ENCODE results near the gene KCNAB2. TPM values are rescaled to one million over a fixed set of nuclear protein-coding genes. Genes with fewer than 3 reads are reported as not detected.

The KCNAB2 gene
- polyA plus RNA-seq, 3 donors from 2014 or later: 26.1 to 73.8 (median 42.7) TPM

GRCh38 chr1:6103111-6103853, 57.6 kb downstream of the KCNAB2 start:
- Mint-ChIP-seq H3K4me1 (peaks cover 0 to 6% of the 10 kb centered on the region in 2 donors), H3K4me3 (no peak overlapping the region), H3K36me3 (peaks cover 0 to 3% (median 0%) of the 10 kb centered on the region in 3 donors), H3K27ac (no peak overlapping the region), H3K9me3 (peaks cover 0 to 1% (median 0%) of the 10 kb centered on the region in 6 donors), H3K27me3 (ENCODE audit: low read depth in 3 of 3) (peaks cover 2 to 12% (median 8%) of the 10 kb centered on the region in 3 donors)
- no peak for DNase-seq

DNA sequence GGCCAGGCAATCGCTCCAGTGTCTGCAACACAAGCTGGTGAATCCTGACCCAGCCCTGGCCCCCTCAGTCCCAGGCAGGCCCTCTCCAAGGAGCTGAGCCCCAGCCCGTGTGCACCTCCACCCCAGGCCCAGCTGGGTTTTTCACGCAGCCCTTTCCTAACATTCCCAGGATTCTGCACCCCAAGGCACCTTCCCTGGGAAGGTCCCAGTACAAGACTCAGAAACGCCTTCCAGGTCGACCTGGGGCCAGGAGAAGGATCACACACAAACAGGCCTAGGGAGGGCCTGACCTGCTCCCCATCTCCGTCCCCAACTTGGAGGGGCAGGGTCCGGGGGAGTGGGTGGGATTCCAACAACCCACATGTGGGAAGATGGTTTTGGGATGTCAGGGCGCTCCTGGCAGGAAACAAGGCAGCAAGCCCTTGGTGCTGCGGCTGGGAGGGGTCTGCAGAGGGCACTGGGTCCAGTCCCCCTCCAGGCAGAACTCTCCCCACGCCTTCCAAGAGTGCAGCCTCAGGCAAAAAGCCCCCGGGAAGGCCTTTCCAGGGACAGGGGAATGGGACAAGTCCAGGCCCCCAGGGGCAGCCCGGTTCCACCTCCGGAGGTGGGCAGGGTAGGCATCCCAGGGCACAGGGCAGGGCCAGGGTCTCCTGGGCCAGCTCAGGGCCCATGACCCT, 58.3 kb downstream of the KCNAB2 start:
- Mint-ChIP-seq H3K27me3 (ENCODE audit: low read depth in 3 of 3) (peaks cover 3 to 9% (median 6%) of the 10 kb centered on the region in 3 donors), H3K9me3 (peaks cover 0 to 2% (median 0%) of the 10 kb centered on the region in 6 donors), H3K4me3 (no peak overlapping the region), H3K36me3 (no peaks in the 10 kb centered on the region), H3K4me1 (peaks cover 0 to 4% of the 10 kb centered on the region in 2 donors), H3K27ac (no peak overlapping the region)
- DNase-seq: no peak

DNA sequence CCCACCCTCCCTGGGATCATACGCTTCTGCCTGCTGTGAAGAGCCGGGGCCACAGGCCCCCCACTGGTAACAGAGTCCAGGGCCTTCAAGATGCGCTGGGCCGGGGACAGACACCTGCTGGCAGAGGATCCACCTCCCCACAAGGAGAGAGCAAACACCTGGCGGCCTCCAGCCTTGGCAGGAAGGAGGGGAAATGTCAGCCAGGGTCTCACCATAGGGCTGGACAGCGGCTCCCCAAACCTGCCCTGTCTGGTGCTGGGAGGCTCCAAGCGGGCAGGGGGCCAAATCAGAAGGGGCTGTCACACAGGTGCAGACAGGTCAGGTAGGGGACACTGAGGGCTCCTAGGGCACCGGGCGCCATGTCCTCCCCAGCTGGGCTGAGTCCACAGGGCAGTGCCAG, 58.9 kb downstream of the KCNAB2 start:
- H3K4me1 Mint-ChIP-seq: peaks cover 0 to 4% of the 10 kb centered on the region in 2 donors
- DNase-seq: no peak
- peaks cover 3 to 8% (median 6%) of the 10 kb centered on the region in 3 donors for H3K27me3 Mint-ChIP-seq (ENCODE audit: low read depth in 3 of 3)
- peaks cover 0 to 2% (median 0%) of the 10 kb centered on the region in 6 donors for H3K9me3 Mint-ChIP-seq
- H3K27ac Mint-ChIP-seq: no peak overlapping the region
- H3K36me3 Mint-ChIP-seq: no peaks in the 10 kb centered on the region
- no peak overlapping the region for H3K4me3 Mint-ChIP-seq

DNA sequence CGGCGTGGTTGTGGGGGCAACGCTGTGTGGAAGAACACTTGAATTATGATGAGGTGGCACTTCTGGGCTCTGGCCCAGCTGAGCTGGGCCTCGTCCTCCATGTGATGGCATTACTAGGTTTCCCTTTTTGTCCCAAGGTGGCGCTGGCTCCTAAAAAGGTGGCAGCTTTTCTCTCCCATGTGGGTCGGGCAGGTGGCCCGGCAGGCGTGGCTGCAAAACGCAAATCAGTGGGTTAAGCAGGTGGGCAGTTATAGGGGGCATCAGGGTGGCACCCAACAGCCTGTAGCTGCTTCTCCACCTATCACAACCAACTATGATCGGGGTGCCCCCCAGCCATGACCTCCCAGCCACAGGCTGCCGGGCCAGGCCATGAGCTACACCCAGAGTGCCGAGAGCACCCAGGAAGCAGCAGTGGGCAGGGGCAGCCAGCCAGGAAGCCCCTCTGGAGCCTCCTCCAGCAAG, 59.6 kb downstream of the KCNAB2 start:
- DNase-seq: no peak
- Mint-ChIP-seq H3K9me3 (peaks cover 0 to 2% (median 0%) of the 10 kb centered on the region in 6 donors), H3K36me3 (no peaks in the 10 kb centered on the region), H3K27me3 (ENCODE audit: low read depth in 3 of 3) (peaks cover 3 to 8% (median 6%) of the 10 kb centered on the region in 3 donors), H3K27ac (no peak overlapping the region), H3K4me1 (peaks cover 0 to 4% of the 10 kb centered on the region in 2 donors), H3K4me3 (no peak overlapping the region)

GRCh38 chr1:6105763-6106162, 60.1 kb downstream of the KCNAB2 start:
- Mint-ChIP-seq H3K27me3 (ENCODE audit: low read depth in 3 of 3) (peaks cover 3 to 9% (median 5%) of the 10 kb centered on the region in 3 donors), H3K36me3 (no peaks in the 10 kb centered on the region)
- DNase-seq: no peak

GRCh38 chr1:6106321-6106731, 60.6 kb downstream of the KCNAB2 start:
- Mint-ChIP-seq H3K9me3 (peaks cover 0 to 2% (median 0%) of the 10 kb centered on the region in 6 donors), H3K36me3 (no peaks in the 10 kb centered on the region), H3K4me1 (no peaks in the 10 kb centered on the region), H3K27ac (no peak overlapping the region), H3K27me3 (ENCODE audit: low read depth in 3 of 3) (peaks cover 0 to 8% (median 3%) of the 10 kb centered on the region in 3 donors), H3K4me3 (no peak overlapping the region)
- no peak for DNase-seq

More at GRCh38 chr1:6105763-6106162, 60.1 kb downstream of the KCNAB2 start:
- peaks cover 0 to 2% (median 0%) of the 10 kb centered on the region in 6 donors for H3K9me3 Mint-ChIP-seq
- H3K27ac Mint-ChIP-seq: no peak overlapping the region
- peaks cover 0 to 4% of the 10 kb centered on the region in 2 donors for H3K4me1 Mint-ChIP-seq
- H3K4me3 Mint-ChIP-seq: no peak overlapping the region

GRCh38 chr1:6106977-6107376, 61.3 kb downstream of the KCNAB2 start:
- H3K4me3 Mint-ChIP-seq: no peak overlapping the region
- H3K36me3 Mint-ChIP-seq: no peaks in the 10 kb centered on the region
- H3K9me3 Mint-ChIP-seq: peaks cover 0 to 2% (median 0%) of the 10 kb centered on the region in 6 donors
- no peak overlapping the region for H3K27ac Mint-ChIP-seq
- peaks cover 0 to 5% (median 3%) of the 10 kb centered on the region in 3 donors for H3K27me3 Mint-ChIP-seq (ENCODE audit: low read depth in 3 of 3)
- H3K4me1 Mint-ChIP-seq: no peaks in the 10 kb centered on the region
- DNase-seq: no peak

DNA sequence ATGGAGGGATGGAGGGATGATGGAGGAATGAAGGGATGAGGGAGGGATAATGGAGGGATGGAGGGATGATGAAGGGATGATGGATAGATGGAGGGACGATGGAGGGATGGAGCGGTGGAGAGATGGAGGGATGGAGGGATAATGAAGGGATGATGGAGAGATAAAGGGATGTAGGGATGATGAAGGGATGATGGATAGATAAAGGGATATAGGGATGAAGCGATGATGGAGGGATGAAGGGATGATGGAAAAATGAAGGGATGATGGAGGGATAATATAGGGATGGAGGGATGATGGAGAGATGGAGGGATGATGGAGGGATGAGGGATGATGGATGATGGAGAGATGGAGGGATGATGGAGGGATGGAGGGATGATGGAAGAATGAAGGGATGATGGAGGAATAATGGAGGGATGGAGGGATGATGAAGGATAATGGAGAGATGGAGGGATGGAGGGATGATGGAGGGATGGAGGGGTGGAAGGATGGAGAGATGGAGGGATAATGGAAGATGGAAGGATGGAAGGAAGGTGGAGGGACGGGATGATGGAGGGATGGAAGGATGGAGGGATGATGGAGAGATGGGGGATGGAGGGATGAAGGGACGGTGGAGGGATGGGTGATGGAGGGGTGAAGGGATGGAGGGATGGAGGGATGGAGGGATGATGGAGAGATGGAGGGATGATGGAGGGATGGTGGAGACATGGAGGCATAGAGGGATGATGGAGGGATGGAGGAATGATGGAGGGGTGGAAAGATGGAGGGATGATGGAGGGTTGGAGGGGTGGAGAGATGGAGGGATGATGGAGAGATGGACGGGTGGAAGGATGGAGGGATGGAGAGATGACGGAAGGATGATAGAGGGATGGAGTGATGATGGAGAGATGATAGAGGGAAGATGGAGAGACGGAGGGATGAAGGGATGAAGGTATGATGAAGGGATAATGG, 62.0 kb downstream of the KCNAB2 start:
- peaks cover 0 to 4% (median 4%) of the 10 kb centered on the region in 3 donors for H3K27me3 Mint-ChIP-seq (ENCODE audit: low read depth in 3 of 3)
- no peak overlapping the region for H3K4me3 Mint-ChIP-seq
- no peak for DNase-seq
- H3K9me3 Mint-ChIP-seq: peaks cover 0 to 2% (median 0%) of the 10 kb centered on the region in 6 donors
- no peaks in the 10 kb centered on the region for H3K36me3 Mint-ChIP-seq
- H3K4me1 Mint-ChIP-seq: no peaks in the 10 kb centered on the region
- H3K27ac Mint-ChIP-seq: no peak overlapping the region

GRCh38 chr1:6108476-6108875, 62.8 kb downstream of the KCNAB2 start:
- Mint-ChIP-seq H3K36me3 (no peaks in the 10 kb centered on the region), H3K27me3 (ENCODE audit: low read depth in 3 of 3) (peaks cover 0 to 7% (median 4%) of the 10 kb centered on the region in 3 donors), H3K9me3 (peaks cover 0 to 2% (median 0%) of the 10 kb centered on the region in 6 donors), H3K4me3 (no peak overlapping the region), H3K27ac (no peak overlapping the region), H3K4me1 (no peaks in the 10 kb centered on the region)
- no peak for DNase-seq

DNA sequence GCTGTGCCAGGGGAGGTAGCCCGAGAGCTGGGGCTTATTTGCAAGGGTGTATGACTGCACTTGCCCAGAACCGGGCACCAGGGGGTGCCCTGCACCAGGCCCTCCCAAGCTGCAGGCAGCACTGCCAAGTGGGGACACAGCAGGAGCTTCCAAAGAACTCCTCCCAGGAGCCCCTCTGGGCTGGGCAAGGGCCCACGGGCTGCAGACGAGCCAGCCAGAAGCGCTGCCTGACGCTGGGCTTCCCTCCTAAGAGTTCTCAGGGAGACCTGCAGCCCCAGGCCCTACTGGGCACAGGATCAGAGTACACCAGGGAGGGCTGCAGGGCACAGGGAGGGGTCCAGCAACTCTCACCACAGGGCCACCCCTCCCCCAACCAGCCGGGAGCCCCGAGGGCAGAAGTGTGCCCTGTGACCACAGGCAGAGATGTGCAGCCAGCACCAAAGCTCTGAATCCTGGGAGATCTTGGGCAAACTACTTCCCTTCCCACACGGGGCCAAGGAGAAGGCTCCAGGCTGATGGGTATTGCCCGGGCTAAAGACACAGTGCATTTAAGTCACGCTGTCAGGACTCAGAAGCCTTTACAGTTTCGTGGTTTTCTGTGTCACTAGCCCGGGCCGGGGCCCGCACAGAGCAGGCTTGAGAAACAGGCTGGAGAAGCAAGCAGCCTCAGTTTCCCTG, 63.4 kb downstream of the KCNAB2 start:
- peak in 2 of 3 donors; percentile 30 to 35 for DNase-seq
- Mint-ChIP-seq H3K27ac (no peak overlapping the region), H3K4me3 (no peak overlapping the region), H3K36me3 (no peaks in the 10 kb centered on the region), H3K4me1 (no peaks in the 10 kb centered on the region), H3K9me3 (peaks cover 0 to 2% (median 0%) of the 10 kb centered on the region in 6 donors), H3K27me3 (ENCODE audit: low read depth in 3 of 3) (peaks cover 0 to 7% (median 4%) of the 10 kb centered on the region in 3 donors)

DNA sequence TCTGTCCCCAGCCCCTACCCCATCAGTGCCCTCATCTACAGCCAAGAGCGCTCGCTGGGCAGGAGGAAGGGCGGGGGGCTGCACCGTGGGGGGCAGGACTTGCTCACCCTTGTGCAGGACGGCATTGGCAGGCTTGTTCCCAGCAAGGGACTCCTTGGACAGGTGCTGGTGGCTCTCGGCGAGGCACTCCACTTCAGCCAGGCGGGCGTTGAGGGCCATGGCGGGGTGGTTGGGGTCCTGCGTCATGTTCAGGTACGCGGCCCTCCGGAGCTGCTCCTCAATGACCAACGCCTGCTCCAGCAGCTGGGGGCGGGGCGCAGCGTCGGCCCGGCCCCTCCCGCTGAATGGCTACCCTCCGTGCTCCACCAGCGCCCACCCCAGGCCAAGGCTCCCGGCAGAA, 64.0 kb downstream of the KCNAB2 start:
- Mint-ChIP-seq H3K27me3 (ENCODE audit: low read depth in 3 of 3) (peaks cover 0 to 7% (median 4%) of the 10 kb centered on the region in 3 donors), H3K4me3 (no peak overlapping the region), H3K27ac (no peak overlapping the region), H3K36me3 (no peaks in the 10 kb centered on the region), H3K9me3 (peaks cover 0 to 2% (median 0%) of the 10 kb centered on the region in 6 donors), H3K4me1 (no peaks in the 10 kb centered on the region)
- DNase-seq: no peak

DNA sequence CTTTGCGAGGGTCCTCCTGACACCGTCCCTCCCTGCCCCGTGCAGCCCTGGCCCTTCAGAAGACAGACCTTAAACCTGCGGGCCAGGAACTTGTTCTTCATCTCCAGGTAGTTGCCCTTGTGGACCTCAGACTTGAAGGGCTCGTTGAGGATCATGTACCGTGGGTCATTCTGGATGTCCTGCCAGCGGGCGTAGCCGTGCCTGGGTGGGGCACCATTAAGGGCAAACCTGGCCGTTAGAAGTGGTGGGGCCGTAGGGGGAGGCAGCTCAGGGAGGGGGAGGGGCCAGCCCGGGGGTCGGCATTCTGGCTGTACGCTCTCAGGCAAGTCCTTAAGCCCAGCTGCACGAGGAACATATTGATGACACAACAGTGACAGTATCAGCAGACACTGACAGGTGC, 64.6 kb downstream of the KCNAB2 start:
- Mint-ChIP-seq H3K27me3 (ENCODE audit: low read depth in 3 of 3) (peaks cover 0 to 7% (median 4%) of the 10 kb centered on the region in 3 donors), H3K9me3 (peaks cover 0 to 2% (median 0%) of the 10 kb centered on the region in 6 donors), H3K36me3 (no peaks in the 10 kb centered on the region), H3K27ac (no peak overlapping the region), H3K4me1 (no peaks in the 10 kb centered on the region), H3K4me3 (no peak overlapping the region)
- no peak for DNase-seq

GRCh38 chr1:6111571-6111970, 65.9 kb downstream of the KCNAB2 start:
- H3K27me3 Mint-ChIP-seq (ENCODE audit: low read depth in 3 of 3): peaks cover 0 to 7% (median 4%) of the 10 kb centered on the region in 3 donors

More at GRCh38 chr1:6111571-6111970, 65.9 kb downstream of the KCNAB2 start:
- no peak for DNase-seq
- peaks cover 0 to 2% (median under 1%) of the 10 kb centered on the region in 6 donors for H3K9me3 Mint-ChIP-seq
- H3K4me3 Mint-ChIP-seq: no peak overlapping the region
- H3K36me3 Mint-ChIP-seq: no peaks in the 10 kb centered on the region
- no peak overlapping the region for H3K27ac Mint-ChIP-seq
- no peaks in the 10 kb centered on the region for H3K4me1 Mint-ChIP-seq
